HepG2 (cell line): ENCODE measurements around the gene CNNM4. TPM values are rescaled to one million over a fixed set of nuclear protein-coding genes. Genes with fewer than 3 reads are reported as not detected.
A peak's percentile ranks its signal among the peaks of the same experiment; 100 is the strongest.

Source experiments
- ATF7-NPFF ChIP-seq: sonication (generic); formaldehyde crosslinking; IDR thresholded peaks from 2 replicates; pipeline ENCODE4 v1.8.1; 2023; ENCODE audit warnings: mild to moderate bottlenecking, low read depth, missing genetic modification reagents, moderate library complexity
- CREM ChIP-seq, 2 experiments: sonication (generic) in 1 of 2; formaldehyde crosslinking in 1 of 2; IDR thresholded peaks; 2 replicates each; pipeline versions ENCODE4 v1.4.0 to v1.6.1; 2016 to 2020; ENCODE audit warnings: antibody characterized with exemption in 1 of 2, mild to moderate bottlenecking in 1 of 2, missing genetic modification reagents in 1 of 2
- EP300 ChIP-seq, 3 experiments: sonication (generic) in 1 of 3; formaldehyde crosslinking in 1 of 3; IDR thresholded peaks; 2 replicates each; pipeline versions ENCODE4 v1.5.1 to v1.6.1; 2011 to 2020; ENCODE audit warnings: low read depth in 2 of 3, low read length in 2 of 3, borderline replicate concordance in 1 of 3, improper control_type of control experiment in 1 of 3, mild to moderate bottlenecking in 1 of 3, missing genetic modification reagents in 1 of 3, moderate library complexity in 1 of 3
- NCOA5 ChIP-seq: sonication (generic); formaldehyde crosslinking; IDR thresholded peaks from 2 replicates; pipeline ENCODE4 v1.4.0; 2020; ENCODE audit warnings: missing genetic modification reagents
- RBM39 ChIP-seq: fragments of 200-400 bp; formaldehyde crosslinking; IDR thresholded peaks from one replicate; pipeline ENCODE4 v1.6.1; 2018; ENCODE audit warnings: antibody characterized with exemption, mild to moderate bottlenecking, low read depth, low read length; ENCODE audit not compliant: poor library complexity, severe bottlenecking
- ZNF205 ChIP-seq: IDR thresholded peaks from 2 replicates; pipeline ENCODE4 v1.6.1; 2018; ENCODE audit warnings: missing biosample characterization, missing genetic modification reagents
- ZNF24 ChIP-seq: fragments of 450-650 bp; IDR thresholded peaks from 2 replicates; pipeline ENCODE4 v1.6.1; 2017; ENCODE audit warnings: antibody characterized with exemption, mild to moderate bottlenecking
- ZNF451 ChIP-seq: sonication (generic); formaldehyde crosslinking; IDR thresholded peaks from 2 replicates; pipeline ENCODE4 v1.5.0; 2020; ENCODE audit warnings: mild to moderate bottlenecking, missing genetic modification reagents
- ZNF615 ChIP-seq: sonication (generic); formaldehyde crosslinking; IDR thresholded peaks from 2 replicates; pipeline ENCODE4 v1.5.0; 2020; ENCODE audit warnings: mild to moderate bottlenecking, missing genetic modification reagents, borderline replicate concordance
- polyA plus RNA-seq, 8 experiments: library from polyadenylated mRNA; depleted of rRNA in 3 of 8; stranded (reverse) in 7 of 8; unstranded in 1 of 8; fragments of >200 nt; fragmentation: Illumina TruSeq in 4 of 8; extraction: Trizol in 4 of 8; gene quantifications; 2 replicates each; pipeline versions ENCODE4 v1.2.1 to v1.2.3, GENCODE V29; 2011 to 2016; ENCODE audit warnings: low read depth in 4 of 8, missing spikeins in 1 of 8, mixed read lengths in 1 of 8; ENCODE audit not compliant: insufficient read depth in 1 of 8
- total RNA-seq, 5 experiments: library from RNA; depleted of rRNA; stranded (reverse); fragments of >200 nt; fragmentation: Illumina TruSeq; extraction: Trizol; gene quantifications; 2 replicates each; pipeline ENCODE4 v1.2.3, GENCODE V29; 2016; ENCODE audit warnings: low read depth in 1 of 5
- TF ChIP-seq, protein P1 (sequence below): sonication (generic); formaldehyde crosslinking; IDR thresholded peaks from 2 replicates; pipeline ENCODE4 v1.4.0; 2020; ENCODE audit warnings: missing genetic modification reagents
- TF ChIP-seq, protein P2 (sequence below): IDR thresholded peaks from 2 replicates; pipeline ENCODE4 v1.6.1; 2016; ENCODE audit warnings: missing compliant biosample characterization, missing genetic modification reagents, borderline replicate concordance
- TF ChIP-seq, protein P3 (sequence below): sonication (generic); formaldehyde crosslinking; IDR thresholded peaks from 2 replicates; pipeline ENCODE4 v1.4.0; 2020; ENCODE audit warnings: missing genetic modification reagents
- TF ChIP-seq, protein P4 (sequence below): sonication (generic); formaldehyde crosslinking; IDR thresholded peaks from 2 replicates; pipeline ENCODE4 v1.8.1; 2023; ENCODE audit warnings: missing genetic modification reagents, mild to moderate bottlenecking, borderline replicate concordance
- TF ChIP-seq, protein P5 (sequence below): IDR thresholded peaks from 2 replicates; pipeline ENCODE4 v1.6.1; 2016; ENCODE audit warnings: mild to moderate bottlenecking, missing biosample characterization, missing genetic modification reagents
- TF ChIP-seq, protein P6 (sequence below): sonication (generic); formaldehyde crosslinking; conservative IDR thresholded peaks from 2 replicates; pipeline ENCODE4 v1.4.0; 2020; ENCODE audit warnings: missing genetic modification reagents

The CNNM4 gene
- total and polyA plus RNA-seq, 2 of the 13 experiments (the other 11 are each of a cell fraction or from before 2014, with no cell fraction given) = 5.9 to 8.4 TPM

DNA sequence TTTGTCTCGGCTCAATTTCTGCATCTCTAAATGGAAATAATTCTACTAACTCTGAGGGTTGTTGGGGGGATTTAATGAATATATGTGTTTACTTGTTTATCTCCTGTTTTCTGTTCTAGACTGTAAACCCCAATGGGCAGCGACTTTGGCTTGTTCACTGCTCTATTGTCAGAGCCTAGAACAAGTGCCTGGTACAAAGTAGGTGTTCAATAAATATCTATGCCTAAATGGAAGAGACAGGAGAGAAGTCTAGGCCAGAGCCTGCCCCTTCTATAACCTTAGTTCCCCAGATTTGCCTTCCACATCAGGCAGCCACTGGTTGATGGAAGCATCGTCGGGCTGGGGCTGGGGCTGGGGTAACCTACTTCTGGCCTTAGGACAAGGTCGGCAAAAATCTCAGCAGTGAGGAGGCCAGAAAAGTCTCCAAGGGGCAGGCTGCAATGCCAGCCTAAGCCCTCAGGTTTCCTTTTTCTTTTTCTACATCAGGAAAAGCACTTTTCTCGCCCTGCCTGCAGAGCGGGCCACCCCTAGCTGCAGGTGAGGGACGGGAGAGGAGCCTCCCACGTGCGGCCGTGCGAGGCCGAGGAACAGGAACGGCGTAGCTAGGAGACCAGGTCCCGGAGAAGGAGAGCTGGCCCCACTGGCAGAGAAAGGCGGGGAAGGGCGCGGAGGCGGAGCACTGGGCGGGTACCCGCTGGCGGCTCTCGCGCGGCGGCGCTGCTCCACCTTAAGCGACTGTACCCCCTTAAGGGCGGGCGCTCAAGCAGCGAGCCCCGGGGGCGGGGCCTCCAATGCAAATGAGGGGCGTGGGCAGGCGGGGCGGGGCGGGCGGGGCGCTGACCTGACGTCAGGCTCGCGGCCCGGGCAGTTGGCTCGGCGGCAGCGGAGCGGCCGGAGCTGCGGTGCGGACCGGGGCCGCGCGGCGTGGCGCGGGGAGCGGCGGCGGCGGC, at the start of gene CNNM4 (continued):
- TF ChIP-seq, protein P1, sequence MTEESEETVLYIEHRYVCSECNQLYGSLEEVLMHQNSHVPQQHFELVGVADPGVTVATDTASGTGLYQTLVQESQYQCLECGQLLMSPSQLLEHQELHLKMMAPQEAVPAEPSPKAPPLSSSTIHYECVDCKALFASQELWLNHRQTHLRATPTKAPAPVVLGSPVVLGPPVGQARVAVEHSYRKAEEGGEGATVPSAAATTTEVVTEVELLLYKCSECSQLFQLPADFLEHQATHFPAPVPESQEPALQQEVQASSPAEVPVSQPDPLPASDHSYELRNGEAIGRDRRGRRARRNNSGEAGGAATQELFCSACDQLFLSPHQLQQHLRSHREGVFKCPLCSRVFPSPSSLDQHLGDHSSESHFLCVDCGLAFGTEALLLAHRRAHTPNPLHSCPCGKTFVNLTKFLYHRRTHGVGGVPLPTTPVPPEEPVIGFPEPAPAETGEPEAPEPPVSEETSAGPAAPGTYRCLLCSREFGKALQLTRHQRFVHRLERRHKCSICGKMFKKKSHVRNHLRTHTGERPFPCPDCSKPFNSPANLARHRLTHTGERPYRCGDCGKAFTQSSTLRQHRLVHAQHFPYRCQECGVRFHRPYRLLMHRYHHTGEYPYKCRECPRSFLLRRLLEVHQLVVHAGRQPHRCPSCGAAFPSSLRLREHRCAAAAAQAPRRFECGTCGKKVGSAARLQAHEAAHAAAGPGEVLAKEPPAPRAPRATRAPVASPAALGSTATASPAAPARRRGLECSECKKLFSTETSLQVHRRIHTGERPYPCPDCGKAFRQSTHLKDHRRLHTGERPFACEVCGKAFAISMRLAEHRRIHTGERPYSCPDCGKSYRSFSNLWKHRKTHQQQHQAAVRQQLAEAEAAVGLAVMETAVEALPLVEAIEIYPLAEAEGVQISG (CRISPR knock-in tag) = peak; percentile 58
- TF ChIP-seq, protein P2, sequence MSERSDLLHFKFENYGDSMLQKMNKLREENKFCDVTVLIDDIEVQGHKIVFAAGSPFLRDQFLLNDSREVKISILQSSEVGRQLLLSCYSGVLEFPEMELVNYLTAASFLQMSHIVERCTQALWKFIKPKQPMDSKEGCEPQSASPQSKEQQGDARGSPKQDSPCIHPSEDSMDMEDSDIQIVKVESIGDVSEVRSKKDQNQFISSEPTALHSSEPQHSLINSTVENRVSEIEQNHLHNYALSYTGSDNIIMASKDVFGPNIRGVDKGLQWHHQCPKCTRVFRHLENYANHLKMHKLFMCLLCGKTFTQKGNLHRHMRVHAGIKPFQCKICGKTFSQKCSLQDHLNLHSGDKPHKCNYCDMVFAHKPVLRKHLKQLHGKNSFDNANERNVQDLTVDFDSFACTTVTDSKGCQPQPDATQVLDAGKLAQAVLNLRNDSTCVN (CRISPR knock-in tag) = no peak; the same call in 1 of the 2 replicates
- no peak for TF ChIP-seq ZNF205 (CRISPR knock-in tag)
- TF ChIP-seq, protein P3, sequence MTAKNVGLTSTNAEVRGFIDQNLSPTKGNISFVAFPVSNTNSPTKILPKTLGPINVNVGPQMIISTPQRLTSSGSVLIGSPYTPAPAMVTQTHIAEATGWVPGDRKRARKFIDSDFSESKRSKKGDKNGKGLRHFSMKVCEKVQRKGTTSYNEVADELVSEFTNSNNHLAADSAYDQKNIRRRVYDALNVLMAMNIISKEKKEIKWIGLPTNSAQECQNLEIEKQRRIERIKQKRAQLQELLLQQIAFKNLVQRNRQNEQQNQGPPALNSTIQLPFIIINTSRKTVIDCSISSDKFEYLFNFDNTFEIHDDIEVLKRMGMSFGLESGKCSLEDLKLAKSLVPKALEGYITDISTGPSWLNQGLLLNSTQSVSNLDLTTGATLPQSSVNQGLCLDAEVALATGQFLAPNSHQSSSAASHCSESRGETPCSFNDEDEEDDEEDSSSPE (CRISPR knock-in tag) = peak; percentile 86
- no peak for TF ChIP-seq ZNF24
- TF ChIP-seq ZNF451 (CRISPR knock-in tag) = no peak
- TF ChIP-seq ATF7-NPFF = no peak; the same call in 1 of the 2 replicates
- peak; percentile 51 for TF ChIP-seq RBM39
- TF ChIP-seq, protein P4, sequence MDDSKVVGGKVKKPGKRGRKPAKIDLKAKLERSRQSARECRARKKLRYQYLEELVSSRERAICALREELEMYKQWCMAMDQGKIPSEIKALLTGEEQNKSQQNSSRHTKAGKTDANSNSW (CRISPR knock-in tag) = no peak
- TF ChIP-seq, protein P5, sequence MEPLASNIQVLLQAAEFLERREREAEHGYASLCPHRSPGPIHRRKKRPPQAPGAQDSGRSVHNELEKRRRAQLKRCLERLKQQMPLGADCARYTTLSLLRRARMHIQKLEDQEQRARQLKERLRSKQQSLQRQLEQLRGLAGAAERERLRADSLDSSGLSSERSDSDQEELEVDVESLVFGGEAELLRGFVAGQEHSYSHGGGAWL (CRISPR knock-in tag) = no peak; the same call in 1 of the 2 replicates
- no peak for TF ChIP-seq NCOA5 (CRISPR knock-in tag)
- no peak for TF ChIP-seq CREM (IDR thresholded peaks at IDR 0.05)
- TF ChIP-seq CREM (CRISPR knock-in tag; IDR thresholded peaks at IDR 0.05) = peak; percentile 38; the same call in 1 of the 2 replicates
- 0 out of 4 replicates have a peak, but pooled peaks of 1 of the 2 experiments have one; percentile 8 for TF ChIP-seq EP300 (IDR thresholded peaks at IDR 0.05; ENCODE audit: low read depth in 2 of 2, low read length in 2 of 2)
- peak; percentile 49; the same call in 1 of the 2 replicates for TF ChIP-seq EP300 (CRISPR knock-in tag; IDR thresholded peaks at IDR 0.05; ENCODE audit: borderline replicate concordance)
- TF ChIP-seq ZNF615 (CRISPR knock-in tag) = 0 out of 2 replicates have a peak, but pooled peaks have one; percentile 51
- TF ChIP-seq, protein P6, sequence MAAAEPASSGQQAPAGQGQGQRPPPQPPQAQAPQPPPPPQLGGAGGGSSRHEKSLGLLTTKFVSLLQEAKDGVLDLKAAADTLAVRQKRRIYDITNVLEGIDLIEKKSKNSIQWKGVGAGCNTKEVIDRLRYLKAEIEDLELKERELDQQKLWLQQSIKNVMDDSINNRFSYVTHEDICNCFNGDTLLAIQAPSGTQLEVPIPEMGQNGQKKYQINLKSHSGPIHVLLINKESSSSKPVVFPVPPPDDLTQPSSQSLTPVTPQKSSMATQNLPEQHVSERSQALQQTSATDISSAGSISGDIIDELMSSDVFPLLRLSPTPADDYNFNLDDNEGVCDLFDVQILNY (CRISPR knock-in tag) = 0 out of 2 replicates have a peak, but pooled peaks have one; percentile 38
